ENCODE data around the gene RCOR2. TPM values are rescaled to one million over a fixed set of nuclear protein-coding genes. Genes with fewer than 3 reads are reported as not detected.

The RCOR2 gene
- total RNA-seq, 2 donors from 2014 or later, result 0.64 to 3.3 TPM

DNA sequence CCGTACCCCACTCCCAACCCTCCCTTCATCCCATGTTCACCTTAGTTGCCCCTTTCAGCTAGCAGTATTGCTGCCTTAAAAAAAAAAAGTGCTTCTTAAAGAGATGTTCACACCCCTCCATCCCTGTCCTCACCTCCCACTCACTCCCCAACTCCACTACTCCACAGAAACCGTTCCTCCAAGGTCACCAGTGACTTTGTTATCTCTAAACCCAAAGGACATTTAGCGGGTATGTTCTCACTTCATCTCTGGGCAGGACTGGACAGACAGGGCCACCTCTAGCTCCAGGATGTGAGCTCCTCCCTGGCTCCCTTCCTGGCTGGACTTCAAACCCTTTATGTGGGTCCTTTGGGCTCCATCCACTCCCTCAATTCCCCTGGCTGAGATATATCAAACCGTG, 6.4 kb upstream of the RCOR2 start:
- intact Hi-C loops (cut with DNase I), result no loop called here
- TF ChIP-seq POLR2AphosphoS5 (IDR thresholded peaks at IDR 0.05), result no peak
- TF ChIP-seq, protein P1, sequence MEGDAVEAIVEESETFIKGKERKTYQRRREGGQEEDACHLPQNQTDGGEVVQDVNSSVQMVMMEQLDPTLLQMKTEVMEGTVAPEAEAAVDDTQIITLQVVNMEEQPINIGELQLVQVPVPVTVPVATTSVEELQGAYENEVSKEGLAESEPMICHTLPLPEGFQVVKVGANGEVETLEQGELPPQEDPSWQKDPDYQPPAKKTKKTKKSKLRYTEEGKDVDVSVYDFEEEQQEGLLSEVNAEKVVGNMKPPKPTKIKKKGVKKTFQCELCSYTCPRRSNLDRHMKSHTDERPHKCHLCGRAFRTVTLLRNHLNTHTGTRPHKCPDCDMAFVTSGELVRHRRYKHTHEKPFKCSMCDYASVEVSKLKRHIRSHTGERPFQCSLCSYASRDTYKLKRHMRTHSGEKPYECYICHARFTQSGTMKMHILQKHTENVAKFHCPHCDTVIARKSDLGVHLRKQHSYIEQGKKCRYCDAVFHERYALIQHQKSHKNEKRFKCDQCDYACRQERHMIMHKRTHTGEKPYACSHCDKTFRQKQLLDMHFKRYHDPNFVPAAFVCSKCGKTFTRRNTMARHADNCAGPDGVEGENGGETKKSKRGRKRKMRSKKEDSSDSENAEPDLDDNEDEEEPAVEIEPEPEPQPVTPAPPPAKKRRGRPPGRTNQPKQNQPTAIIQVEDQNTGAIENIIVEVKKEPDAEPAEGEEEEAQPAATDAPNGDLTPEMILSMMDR (IDR thresholded peaks at IDR 0.05), result no peak
- TF ChIP-seq POLR2A (IDR thresholded peaks at IDR 0.05), result no peak
- H3K4me3 ChIP-seq, result no peak overlapping the region
- no peak overlapping the region for H3K27ac ChIP-seq
- no peaks in the 10 kb centered on the region for H3K27me3 ChIP-seq (replicated peaks; ENCODE audit: insufficient read depth)
- H3K9me3 ChIP-seq, result no peaks in the 10 kb centered on the region
- no peak for DNase-seq (ENCODE audit: low spot score)
- 57% methylated on average over 4 of the region's 4 CpGs for WGBS
- no peaks in the 10 kb centered on the region for H3K36me3 ChIP-seq
- no peaks in the 10 kb centered on the region for H3K4me1 ChIP-seq (replicated peaks)

DNA sequence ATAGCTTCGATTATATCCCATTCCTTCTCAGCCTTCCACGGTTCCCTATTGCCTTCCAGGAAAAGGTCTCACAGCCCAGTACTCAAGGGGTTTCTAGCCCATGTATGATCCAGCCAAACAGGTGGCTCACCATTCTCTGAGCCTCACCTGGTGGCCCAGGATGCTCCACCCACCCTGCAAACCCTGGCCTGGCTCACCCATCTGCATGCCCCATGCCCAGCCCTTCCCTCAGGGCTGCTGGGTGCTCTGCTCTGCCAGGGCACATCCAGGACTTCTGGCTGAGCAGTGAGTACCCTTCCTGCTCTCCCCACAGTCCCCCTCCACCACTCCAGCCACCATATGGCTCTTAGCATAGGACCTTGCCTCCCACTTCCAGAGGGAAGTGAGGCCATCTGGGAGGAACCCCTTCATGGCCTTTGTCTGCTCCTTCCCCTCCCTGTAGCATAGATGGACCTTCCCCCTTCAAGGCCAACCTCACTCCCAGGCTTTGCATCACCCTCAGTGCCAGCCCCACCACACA, 5.8 kb upstream of the RCOR2 start:
- no peak for DNase-seq (ENCODE audit: low spot score)
- H3K9me3 ChIP-seq, result no peaks in the 10 kb centered on the region
- H3K36me3 ChIP-seq, result no peaks in the 10 kb centered on the region
- H3K27me3 ChIP-seq (replicated peaks; ENCODE audit: insufficient read depth), result no peaks in the 10 kb centered on the region
- intact Hi-C loops (cut with DNase I), result no loop called here
- H3K27ac ChIP-seq, result no peak overlapping the region
- 83% methylated on average over 2 of the region's 2 CpGs for WGBS
- H3K4me3 ChIP-seq, result no peak overlapping the region
- H3K4me1 ChIP-seq (replicated peaks), result peaks cover 3% of the 10 kb centered on the region
- TF ChIP-seq, protein P1 (IDR thresholded peaks at IDR 0.05), result no peak
- TF ChIP-seq POLR2AphosphoS5 (IDR thresholded peaks at IDR 0.05), result no peak
- no peak for TF ChIP-seq POLR2A (IDR thresholded peaks at IDR 0.05)

DNA sequence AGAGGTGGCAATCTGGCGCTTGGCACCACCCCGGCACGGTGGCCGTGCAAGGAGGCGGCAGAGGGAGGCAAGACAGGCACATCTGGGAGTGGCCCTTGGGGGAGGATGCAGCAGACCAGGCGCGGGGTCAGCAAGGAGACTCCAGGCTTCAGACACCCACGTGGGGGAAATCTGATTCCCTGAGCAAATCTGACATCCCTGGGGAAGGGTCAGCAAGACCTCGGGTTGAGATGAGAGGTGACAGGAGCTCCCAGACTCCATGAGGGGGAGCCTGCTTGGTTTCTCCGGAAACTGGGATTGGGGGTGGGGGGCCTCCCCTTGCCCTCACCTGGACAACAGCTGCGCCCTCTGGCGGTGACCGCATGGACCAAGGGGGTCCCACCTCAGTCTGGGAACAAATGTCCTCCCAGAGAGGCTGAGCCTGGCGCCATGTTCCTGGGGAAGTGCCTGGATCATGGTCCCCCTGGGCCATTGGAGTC, 4.0 kb upstream of the RCOR2 start:
- Histone ChIP-seq H3K27me3 (replicated peaks; ENCODE audit: insufficient read depth) (no peaks in the 10 kb centered on the region), H3K27ac (no peak overlapping the region), H3K4me3 (no peak overlapping the region), H3K4me1 (replicated peaks) (peaks cover 13% of the 10 kb centered on the region), H3K9me3 (no peaks in the 10 kb centered on the region), H3K36me3 (no peaks in the 10 kb centered on the region)
- WGBS, result 51% methylated on average over 14 of the region's 14 CpGs
- no peak for DNase-seq (ENCODE audit: low spot score)
- intact Hi-C loops (cut with DNase I), result no loop called here
- no peak for TF ChIP-seq POLR2AphosphoS5 (IDR thresholded peaks at IDR 0.05)
- TF ChIP-seq, protein P1 (IDR thresholded peaks at IDR 0.05), result peak in 2 of 4 experiments; percentile 28 to 37

DNA sequence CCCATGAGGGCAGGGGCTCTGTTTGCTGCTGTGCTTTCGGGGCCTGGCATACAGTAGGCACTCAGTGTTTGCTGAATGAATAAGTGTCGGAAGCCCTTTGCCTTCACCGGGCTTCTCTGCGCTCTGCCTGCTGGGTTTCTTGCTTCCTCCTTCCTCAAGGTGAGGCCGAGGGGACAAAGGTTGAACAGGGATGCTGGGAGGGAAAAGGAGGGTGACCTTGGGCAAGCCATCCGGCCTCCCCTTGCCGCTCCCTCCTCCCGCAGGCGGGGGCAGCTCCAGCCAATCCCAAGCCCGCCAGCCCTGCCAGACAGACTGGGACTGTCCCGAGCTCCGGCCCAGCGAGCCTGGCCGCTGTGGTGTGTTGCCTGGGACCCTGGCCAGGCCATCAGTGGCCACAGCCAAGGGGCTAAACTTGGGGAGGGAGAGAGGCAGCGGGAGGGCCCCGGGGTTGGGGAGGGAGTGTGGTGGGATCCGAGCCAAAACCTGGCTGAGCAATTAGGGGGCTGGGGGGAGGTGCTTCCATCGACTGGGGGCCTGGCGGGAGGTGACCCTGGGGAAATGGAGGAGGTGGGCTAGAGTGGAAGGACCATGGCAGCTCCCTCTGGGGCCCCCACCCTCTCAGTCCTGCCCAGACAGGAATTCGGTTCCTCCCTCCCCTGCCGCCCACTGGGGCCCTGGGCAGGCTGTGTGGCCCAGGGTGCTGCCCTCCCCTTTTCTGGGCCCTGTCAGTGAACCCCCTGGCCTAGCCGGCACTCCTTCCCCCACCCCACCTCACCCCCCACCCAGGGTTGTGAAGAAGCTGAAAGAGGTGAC, 3.4 kb upstream of the RCOR2 start:
- no peaks in the 10 kb centered on the region for H3K27me3 ChIP-seq (replicated peaks; ENCODE audit: insufficient read depth)
- intact Hi-C loops (cut with DNase I), result no loop called here
- H3K9me3 ChIP-seq, result no peaks in the 10 kb centered on the region
- no peak for DNase-seq (ENCODE audit: low spot score)
- 31% methylated on average over 22 of the region's 22 CpGs for WGBS
- peak overlapping the region; percentile 52 to 61 for H3K27ac ChIP-seq
- H3K36me3 ChIP-seq, result no peaks in the 10 kb centered on the region
- H3K4me3 ChIP-seq, result no peak overlapping the region
- H3K4me1 ChIP-seq (replicated peaks), result peaks cover 14% of the 10 kb centered on the region
- TF ChIP-seq POLR2AphosphoS5 (IDR thresholded peaks at IDR 0.05) (no peak), POLR2A (IDR thresholded peaks at IDR 0.05) (no peak)
- TF ChIP-seq, protein P1 (IDR thresholded peaks at IDR 0.05), result no peak

Data from prostate gland (tissue), 2 donors.